A673 (cell line): Measurements from ENCODE around the gene RALB. TPM values are rescaled to one million over a fixed set of nuclear protein-coding genes. Genes with fewer than 3 reads are reported as not detected.
A peak's percentile ranks its signal among the peaks of the same experiment; 100 is the strongest.

Experiments
- BruUV-seq: library from RNA; stranded (reverse); fragments of 400-500 nt; replicated peaks from 2 replicates; lab custom pipeline; 2021; lab: Mats Ljungman, UMichigan
- CTCF ChIA-PET: fragments of 300-600 bp; sonication (Branson Sonifier 250); formaldehyde crosslinking; loops from one replicate; lab custom pipeline; 2022; ENCODE audit warnings: antibody characterized with exemption; lab: Charles Lee
- POLR2A ChIA-PET: fragments of 300-600 bp; sonication (Branson Sonifier 250); formaldehyde crosslinking; loops from one replicate; lab custom pipeline; 2022; ENCODE audit warnings: antibody characterized with exemption; ENCODE audit not compliant: low non-redundant PET; lab: Charles Lee
- DNase-seq: peaks from one replicate; pipeline ENCODE4 v3.0.0-alpha.2; 2015; ENCODE audit warnings: low spot score
- H3K27ac ChIP-seq: fragments of 200-600 bp; sonication (generic); 2 replicates; pipeline ENCODE4 v1.5.1; 2016; ENCODE audit warnings: mixed run types, low read depth, mild to moderate bottlenecking, mixed read lengths, antibody characterized with exemption, low read length; ENCODE audit not compliant: poor library complexity, severe bottlenecking
- H3K27me3 ChIP-seq: fragments of 200-600 bp; sonication (generic); replicated peaks from 2 replicates; pipeline ENCODE4 v1.6.1; 2017; ENCODE audit warnings: mixed run types, low read depth, mild to moderate bottlenecking, mixed read lengths, antibody characterized with exemption, low read length; ENCODE audit not compliant: insufficient read depth, poor library complexity
- H3K36me3 ChIP-seq: fragments of 200-600 bp; sonication (generic); 2 replicates; pipeline ENCODE4 v1.6.1; 2016; ENCODE audit warnings: mixed run types, mild to moderate bottlenecking, mixed read lengths, antibody characterized with exemption, low read length; ENCODE audit not compliant: insufficient read depth, poor library complexity, severe bottlenecking
- H3K4me1 ChIP-seq: fragments of 200-600 bp; sonication (generic); 2 replicates; pipeline ENCODE4 v1.6.1; 2017; ENCODE audit warnings: mixed run types, mild to moderate bottlenecking, mixed read lengths, antibody characterized with exemption, low read length; ENCODE audit not compliant: insufficient read depth, poor library complexity, severe bottlenecking
- H3K4me3 ChIP-seq: fragments of 200-600 bp; sonication (generic); 2 replicates; pipeline ENCODE4 v1.5.1; 2016; ENCODE audit warnings: low read depth, mixed run types, mild to moderate bottlenecking, mixed read lengths, low read length; ENCODE audit not compliant: poor library complexity, severe bottlenecking
- H3K9me3 ChIP-seq: fragments of 200-600 bp; sonication (generic); 2 replicates; pipeline ENCODE4 v1.6.1; 2016; ENCODE audit warnings: mixed run types, low read depth, mild to moderate bottlenecking, mixed read lengths, antibody characterized with exemption, low read length; ENCODE audit not compliant: poor library complexity, severe bottlenecking
- CTCF ChIP-seq: fragments of 300-800, 200-600 bp; sonication (generic); conservative IDR thresholded peaks from 2 replicates; pipeline ENCODE4 v1.5.1; 2017; ENCODE audit warnings: low read depth, mild to moderate bottlenecking, antibody characterized with exemption, low read length, moderate library complexity, mixed read lengths
- EZH2 ChIP-seq: fragments of 200-600 bp; sonication (generic); IDR thresholded peaks from 2 replicates; pipeline ENCODE4 v1.6.1; 2017; ENCODE audit warnings: borderline replicate concordance, low read depth, mild to moderate bottlenecking, mixed read lengths, antibody characterized with exemption, low read length; ENCODE audit not compliant: poor library complexity, severe bottlenecking
- intact Hi-C: fragments of 100-400 bp; cut with micrococcal nuclease; formaldehyde crosslinking; loops from one replicate; pipeline ENCODE4 v1.10.0; 2022; ENCODE audit not compliant: unreplicated experiment
- total RNA-seq: library from RNA; stranded (reverse); gene quantifications from 2 replicates; pipeline ENCODE4 v1.2.3, GENCODE V29; 2021

Gene RALB
- total RNA-seq, 1 experiment from 2014 or later = 47.0 TPM

- intact Hi-C loops = no loop called here
- no peak for TF ChIP-seq CTCF
- H3K4me3 ChIP-seq = peak within 1 kb of the TSS; percentile 60
- peak within 1 kb of the TSS; percentile 93 for H3K27ac ChIP-seq
- ChIA-PET CTCF (interaction anchor here (0.6 to 0.7 kb wide), 2 partner anchors 9 to 21 kb away, joined by 3 to 4 read pairs; no protein-coding TSS in a partner anchor), POLR2A (interaction anchor here (0.7 kb wide), 1 partner anchor 105 kb away, joined by 3 read pairs; no protein-coding TSS in a partner anchor)
- peaks cover 18% of the 10 kb centered on the region for H3K4me1 ChIP-seq
- no peaks in the 10 kb centered on the region for H3K36me3 ChIP-seq
- no TSS peak for BruUV-seq
- peak; percentile 90 for DNase-seq
- no peaks in the 10 kb centered on the region for H3K9me3 ChIP-seq
- no peaks in the 10 kb centered on the region for H3K27me3 ChIP-seq
Measured at GRCh38 chr2:120223034-120223912, 29.4 kb upstream of the RALB start, which contains the start of gene TMEM185B. Gene TMEM185B (minus strand): TSS chr2:120223400. CDS start chr2:120222976, 424 bp downstream.

DNA sequence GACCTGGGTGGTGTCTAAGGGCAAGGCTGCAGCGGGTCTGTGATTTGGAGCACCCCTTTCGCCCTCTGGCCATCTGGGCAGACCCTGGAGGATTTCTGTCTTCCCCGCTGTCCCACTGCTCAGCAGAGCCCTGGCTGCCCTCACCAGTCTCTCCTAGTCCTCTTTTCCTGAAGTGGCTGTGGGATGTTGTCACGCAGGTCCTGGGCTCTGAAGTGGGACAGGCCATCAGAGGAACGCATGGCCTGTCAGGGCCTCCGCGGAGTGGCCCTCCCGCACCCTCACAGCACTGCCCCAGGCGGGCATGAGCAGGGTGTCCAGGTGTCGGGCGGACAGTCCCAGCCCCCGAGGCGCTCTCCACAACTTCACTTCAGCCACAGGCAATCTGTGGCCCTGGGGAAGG is 28.4 kb upstream of the RALB start:
- TF ChIP-seq EZH2 (no peak), CTCF (no peak)
- no peaks in the 10 kb centered on the region for H3K9me3 ChIP-seq
- H3K4me3 ChIP-seq = no peak overlapping the region
- DNase-seq = no peak
- CTCF ChIA-PET = no interaction called here
- BruUV-seq = no TSS peak
- no peaks in the 10 kb centered on the region for H3K36me3 ChIP-seq
- H3K4me1 ChIP-seq = peaks cover 18% of the 10 kb centered on the region
- H3K27ac ChIP-seq = no peak overlapping the region
- intact Hi-C loops = no loop called here
- no peaks in the 10 kb centered on the region for H3K27me3 ChIP-seq
- POLR2A ChIA-PET = no interaction called here

DNA sequence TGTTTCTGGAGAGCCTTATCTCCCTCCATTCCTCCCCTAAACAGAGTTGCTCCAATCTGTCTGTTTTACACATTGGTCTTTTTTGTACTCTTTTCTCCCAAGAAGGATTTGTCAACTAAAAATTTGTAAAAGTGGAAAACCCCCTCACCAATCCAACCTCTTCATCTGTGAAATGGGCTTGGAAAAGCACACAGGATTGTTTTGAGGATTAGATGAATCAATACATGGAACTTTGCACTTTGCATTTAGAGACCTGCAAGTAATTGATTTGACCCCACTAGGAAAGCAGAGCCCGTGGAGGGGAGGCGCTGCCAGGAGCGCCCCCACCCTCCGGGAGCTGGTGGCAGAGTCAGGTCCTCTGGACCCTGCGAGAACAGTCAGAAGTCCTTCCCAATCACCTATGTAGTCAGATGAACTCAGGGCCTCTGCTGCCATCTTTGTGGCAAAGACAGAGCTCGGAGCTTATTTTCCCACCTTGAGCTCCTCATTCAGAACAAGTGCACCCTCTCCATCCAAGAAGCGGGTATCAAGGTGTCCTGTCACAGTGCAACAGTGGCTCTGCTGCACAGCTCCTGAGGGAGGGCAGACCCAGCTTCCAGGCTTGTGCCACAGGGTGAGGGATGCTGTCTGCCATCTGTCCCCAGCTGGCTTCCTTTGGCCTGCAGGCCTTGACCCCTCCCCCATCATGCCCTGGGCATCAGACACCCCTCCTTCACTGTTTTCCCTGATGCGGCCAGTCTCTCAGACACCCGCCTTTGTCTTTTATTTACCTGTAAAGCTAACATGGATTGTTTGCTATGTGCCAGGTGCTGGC is 27.7 kb upstream of the RALB start:
- no peaks in the 10 kb centered on the region for H3K27me3 ChIP-seq
- BruUV-seq = no TSS peak
- no peak overlapping the region for H3K4me3 ChIP-seq
- ChIA-PET POLR2A (no interaction called here), CTCF (no interaction called here)
- H3K9me3 ChIP-seq = no peaks in the 10 kb centered on the region
- peaks cover 18% of the 10 kb centered on the region for H3K4me1 ChIP-seq
- intact Hi-C loops = no loop called here
- no peaks in the 10 kb centered on the region for H3K36me3 ChIP-seq
- DNase-seq = no peak
- TF ChIP-seq EZH2 = no peak
- no peak for TF ChIP-seq CTCF
- no peak overlapping the region for H3K27ac ChIP-seq
